K562 (cell line): ENCODE measurements around the gene CRIM1. TPM values are rescaled to one million over a fixed set of nuclear protein-coding genes. Genes with fewer than 3 reads are reported as not detected.

ENCODE experiments used
- ATAC-seq: fragments of 200-7000 bp; cut with Tn5 transposase; 3 replicates; pipeline ENCODE4 v1.9.1; 2020; ENCODE audit warnings: moderate library complexity
- BruUV-seq: library from RNA; stranded (reverse); fragments of 400-500 nt; replicated peaks from 2 replicates; lab custom pipeline; 2021; lab: Mats Ljungman, UMichigan
- CTCF ChIA-PET: fragments of 300-600 bp; formaldehyde crosslinking; extraction: SDS; loops from one replicate; lab custom pipeline; 2021; ENCODE audit warnings: low intra/inter-chr PET ratio; lab: Yijun Ruan, JAX
- POLR2A ChIA-PET: fragments of 300-600, 350-650 bp; sonication (Branson Sonifier 250); formaldehyde crosslinking; extraction: SDS; loops from one replicate; lab custom pipeline; 2021; ENCODE audit warnings: antibody characterized with exemption, inconsistent platforms; lab: Yijun Ruan, JAX
- DNase-seq, 4 experiments: peaks; one replicate each; pipeline versions ENCODE4 v3.0.0 to v3.0.0-alpha.2; 2011 to 2018; ENCODE audit warnings: low spot score in 3 of 4, mixed read lengths in 3 of 4; ENCODE audit errors: extremely low read depth in 1 of 4
- FAIRE-seq: peaks from 2 replicates; lab custom pipeline; 2011; peaks lifted over from hg19 to GRCh38; lab: Jason Lieb, UNC
- H2AFZ ChIP-seq: 2 replicates; pipeline ENCODE4 v1.6.0; 2011; ENCODE audit warnings: low read depth, low read length, control low read depth, inconsistent platforms
- H3K27ac ChIP-seq: fragments of 200-600 bp; 3 replicates; pipeline ENCODE4 v1.8.0; 2011; ENCODE audit warnings: low read depth, mild to moderate bottlenecking, control low read depth, inconsistent platforms, low read length, moderate library complexity, mixed read lengths; ENCODE audit errors: extremely low read depth
- H3K27me3 ChIP-seq, 2 experiments: fragments of 300-600 bp in 1 of 2; 2 replicates in 1 of 2; 3 replicates in 1 of 2; pipeline versions ENCODE4 v1.6.0 to v1.8.0; 2011; ENCODE audit warnings: inconsistent platforms in 2 of 2, low read length in 2 of 2, mild to moderate bottlenecking in 1 of 2, mixed read lengths in 1 of 2, moderate library complexity in 1 of 2; ENCODE audit not compliant: control insufficient read depth in 2 of 2, insufficient read depth in 2 of 2
- H3K36me3 ChIP-seq: fragments of 300-600 bp; 3 replicates; pipeline ENCODE4 v1.8.0; 2011; ENCODE audit warnings: mild to moderate bottlenecking, low read length, inconsistent platforms; ENCODE audit not compliant: control insufficient read depth, insufficient read depth
- H3K4me1 ChIP-seq, 2 experiments: fragments of 200-600 bp in 1 of 2; replicated peaks in 1 of 2; 2 replicates in 1 of 2; 3 replicates in 1 of 2; pipeline versions ENCODE4 v1.5.1 to v1.8.0; 2011; ENCODE audit warnings: inconsistent platforms in 2 of 2, low read length in 2 of 2, mild to moderate bottlenecking in 1 of 2, mixed read lengths in 1 of 2, moderate library complexity in 1 of 2; ENCODE audit not compliant: control insufficient read depth in 2 of 2, insufficient read depth in 2 of 2
- H3K4me2 ChIP-seq: 2 replicates; pipeline ENCODE4 v1.6.1; 2011; ENCODE audit warnings: low read length, control low read depth, inconsistent platforms, mixed read lengths; ENCODE audit not compliant: insufficient read depth
- H3K4me3 ChIP-seq: fragments of 200-600 bp; sonication (generic), shearing (Covaris generic); 2 replicates; pipeline ENCODE4 v1.5.1; 2016; ENCODE audit warnings: control low read depth, inconsistent platforms
- H3K79me2 ChIP-seq: fragments of 200-600 bp; 3 replicates; pipeline ENCODE4 v1.8.0; 2011; ENCODE audit warnings: low read length, inconsistent platforms; ENCODE audit not compliant: control insufficient read depth, insufficient read depth
- H3K9ac ChIP-seq, 2 experiments: 2 replicates each; pipeline versions ENCODE4 v1.6.0 to v1.6.1; 2011; ENCODE audit warnings: low read depth in 2 of 2, low read length in 2 of 2, control low read depth in 1 of 2, inconsistent platforms in 1 of 2, mild to moderate bottlenecking in 1 of 2, mixed read lengths in 1 of 2; ENCODE audit not compliant: insufficient read depth in 1 of 2
- H3K9me1 ChIP-seq: one replicate; pipeline ENCODE4 v1.6.0; 2011; ENCODE audit warnings: inconsistent platforms, mild to moderate bottlenecking, low read length, moderate library complexity; ENCODE audit not compliant: control insufficient read depth, insufficient read depth
- H3K9me3 ChIP-seq: replicated peaks from 2 replicates; pipeline ENCODE4 v1.5.1; 2011; ENCODE audit warnings: low read depth, low read length, inconsistent platforms; ENCODE audit not compliant: control insufficient read depth, insufficient read depth
- H4K20me1 ChIP-seq: replicated peaks from 2 replicates; pipeline ENCODE4 v1.6.1; 2011; ENCODE audit warnings: low read length, inconsistent platforms, mixed read lengths; ENCODE audit not compliant: control insufficient read depth, insufficient read depth
- FOXM1 ChIP-seq, 2 experiments: fragments of 450-650 bp in 1 of 2; sonication (generic) in 1 of 2; formaldehyde crosslinking in 1 of 2; IDR thresholded peaks; 2 replicates each; pipeline versions ENCODE4 v1.6.1 to v1.9.0; 2017 to 2022; ENCODE audit warnings: low read depth in 2 of 2, mild to moderate bottlenecking in 2 of 2, missing genetic modification reagents in 1 of 2, moderate library complexity in 1 of 2
- ZNF354B ChIP-seq: fragments of 250-450 bp; sonication (Bioruptor Pico); IDR thresholded peaks from 2 replicates; pipeline ENCODE4 v1.4.0; 2020
- WGBS: fragments of 100-300 bp; shearing (Covaris generic); methylation state at CpG from one replicate; pipeline ENCODE4 v1.1.6; 2016; ENCODE audit warnings: low coverage, mixed read lengths; ENCODE audit not compliant: insufficient coverage; ENCODE audit errors: missing lambda C conversion rate; 5-methylcytosine and 5-hydroxymethylcytosine counted together
- in situ Hi-C: fragments of 300-500 bp; cut with MboI; formaldehyde crosslinking; loops from 4 replicates; pipeline ENCODE4 v1.15.0; 2018; ENCODE audit warnings: inconsistent platforms, mixed read lengths
- intact Hi-C: fragments of 100-400 bp; cut with micrococcal nuclease; formaldehyde crosslinking; loops from 2 replicates; pipeline ENCODE4 v1.14.2; 2022
- polyA plus RNA-seq, 8 experiments: library from polyadenylated mRNA; depleted of rRNA in 4 of 8; stranded (reverse) in 5 of 8; unstranded in 3 of 8; fragments of >200 nt; fragmentation: Nextera tagmentation in 2 of 8; fragmentation: Illumina TruSeq in 1 of 8; extraction: Ambion mirVana in 2 of 8; extraction: Trizol in 1 of 8; gene quantifications; 2 replicates each; pipeline versions ENCODE4 v1.2.1 to v1.2.3, GENCODE V29; 2011 to 2014; ENCODE audit warnings: inconsistent platforms in 1 of 8, missing spikeins in 1 of 8
- total RNA-seq, 7 experiments: library from RNA; depleted of rRNA in 6 of 7; stranded (reverse); fragments of >200 nt in 6 of 7; fragmentation: Illumina TruSeq in 2 of 7; extraction: Trizol in 2 of 7; gene quantifications; 2 replicates each; pipeline versions ENCODE4 v1.2.1 to v1.2.3, GENCODE V29; 2011 to 2021; ENCODE audit warnings: low replicate concordance in 1 of 7
- TF ChIP-seq, protein P1 (sequence below): fragments of 450-650 bp; IDR thresholded peaks from 2 replicates; pipeline ENCODE4 v1.6.1; 2017; ENCODE audit warnings: antibody characterized with exemption, mild to moderate bottlenecking

Gene CRIM1
- total and polyA plus RNA-seq, 9 of the 15 experiments (the other 6 are each of a cell fraction or from before 2014, with no cell fraction given), result 0.01 to 0.36 (median 0.06) TPM; not detected in 1

- TF ChIP-seq, protein P1, sequence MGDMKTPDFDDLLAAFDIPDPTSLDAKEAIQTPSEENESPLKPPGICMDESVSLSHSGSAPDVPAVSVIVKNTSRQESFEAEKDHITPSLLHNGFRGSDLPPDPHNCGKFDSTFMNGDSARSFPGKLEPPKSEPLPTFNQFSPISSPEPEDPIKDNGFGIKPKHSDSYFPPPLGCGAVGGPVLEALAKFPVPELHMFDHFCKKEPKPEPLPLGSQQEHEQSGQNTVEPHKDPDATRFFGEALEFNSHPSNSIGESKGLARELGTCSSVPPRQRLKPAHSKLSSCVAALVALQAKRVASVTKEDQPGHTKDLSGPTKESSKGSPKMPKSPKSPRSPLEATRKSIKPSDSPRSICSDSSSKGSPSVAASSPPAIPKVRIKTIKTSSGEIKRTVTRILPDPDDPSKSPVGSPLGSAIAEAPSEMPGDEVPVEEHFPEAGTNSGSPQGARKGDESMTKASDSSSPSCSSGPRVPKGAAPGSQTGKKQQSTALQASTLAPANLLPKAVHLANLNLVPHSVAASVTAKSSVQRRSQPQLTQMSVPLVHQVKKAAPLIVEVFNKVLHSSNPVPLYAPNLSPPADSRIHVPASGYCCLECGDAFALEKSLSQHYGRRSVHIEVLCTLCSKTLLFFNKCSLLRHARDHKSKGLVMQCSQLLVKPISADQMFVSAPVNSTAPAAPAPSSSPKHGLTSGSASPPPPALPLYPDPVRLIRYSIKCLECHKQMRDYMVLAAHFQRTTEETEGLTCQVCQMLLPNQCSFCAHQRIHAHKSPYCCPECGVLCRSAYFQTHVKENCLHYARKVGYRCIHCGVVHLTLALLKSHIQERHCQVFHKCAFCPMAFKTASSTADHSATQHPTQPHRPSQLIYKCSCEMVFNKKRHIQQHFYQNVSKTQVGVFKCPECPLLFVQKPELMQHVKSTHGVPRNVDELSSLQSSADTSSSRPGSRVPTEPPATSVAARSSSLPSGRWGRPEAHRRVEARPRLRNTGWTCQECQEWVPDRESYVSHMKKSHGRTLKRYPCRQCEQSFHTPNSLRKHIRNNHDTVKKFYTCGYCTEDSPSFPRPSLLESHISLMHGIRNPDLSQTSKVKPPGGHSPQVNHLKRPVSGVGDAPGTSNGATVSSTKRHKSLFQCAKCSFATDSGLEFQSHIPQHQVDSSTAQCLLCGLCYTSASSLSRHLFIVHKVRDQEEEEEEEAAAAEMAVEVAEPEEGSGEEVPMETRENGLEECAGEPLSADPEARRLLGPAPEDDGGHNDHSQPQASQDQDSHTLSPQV, result no peak
- TF ChIP-seq, all 486 proteins: peak for 0
These were observed 34.0 kb downstream of the CRIM1 start (continued) for GRCh38 chr2:36389577-36389976.

- Histone ChIP-seq H4K20me1 (no peaks in the 10 kb centered on the region), H2AFZ (no peak overlapping the region), H3K27me3 (no peaks in the 10 kb centered on the region), H3K79me2 (no peaks in the 10 kb centered on the region), H3K36me3 (no peaks in the 10 kb centered on the region), H3K4me1 (no peaks in the 10 kb centered on the region), H3K4me2 (no peak overlapping the region), H3K9ac (no peak overlapping the region), H3K9me3 (no peaks in the 10 kb centered on the region), H3K4me3 (no peak overlapping the region), H3K9me1 (no peaks in the 10 kb centered on the region), H3K27ac (no peak overlapping the region)
- ChIA-PET POLR2A (interaction anchor here (0.8 kb wide), 1 partner anchor 16 kb away, joined by 3 read pairs; no protein-coding TSS in a partner anchor), CTCF (no interaction called here)
- ATAC-seq (no peak), DNase-seq (no peak), FAIRE-seq (no peak)
- in situ Hi-C loops, result no loop called here
- under 1% methylated on average over 5 of the region's 5 CpGs for WGBS
- TF ChIP-seq FOXM1 (IDR thresholded peaks at IDR 0.05; ENCODE audit: low read depth) (no peak), FOXM1 (CRISPR knock-in tag; IDR thresholded peaks at IDR 0.05; ENCODE audit: low read depth) (no peak), ZNF354B (CRISPR knock-in tag) (no peak)
- intact Hi-C loops, result no loop called here
- BruUV-seq, result no TSS peak
These were observed 37.1 kb downstream of the CRIM1 start for GRCh38 chr2:36392571-36393255.
